Thyroid gland (tissue), 4 donors: Measurements from ENCODE around the gene CBLIF.

Experiments
- POLR2A ChIP-seq, 2 donors: fragments of 450-650 bp; IDR thresholded peaks; one replicate each; pipeline ENCODE4 v1.6.1; 2017; ENCODE audit warnings: antibody characterized with exemption in 2 of 2, mild to moderate bottlenecking in 2 of 2, moderate library complexity in 1 of 2
- TF ChIP-seq, protein P1 (sequence below), 6 experiments: fragments of 200-600 bp in 3 of 6; fragments of 450-650 bp in 3 of 6; sonication (generic) in 3 of 6; IDR thresholded peaks; one replicate each; pipeline ENCODE4 v1.5.1; 2016 to 2019; ENCODE audit warnings: antibody characterized with exemption in 6 of 6, mild to moderate bottlenecking in 2 of 6, inconsistent platforms in 1 of 6, moderate library complexity in 1 of 6

DNA sequence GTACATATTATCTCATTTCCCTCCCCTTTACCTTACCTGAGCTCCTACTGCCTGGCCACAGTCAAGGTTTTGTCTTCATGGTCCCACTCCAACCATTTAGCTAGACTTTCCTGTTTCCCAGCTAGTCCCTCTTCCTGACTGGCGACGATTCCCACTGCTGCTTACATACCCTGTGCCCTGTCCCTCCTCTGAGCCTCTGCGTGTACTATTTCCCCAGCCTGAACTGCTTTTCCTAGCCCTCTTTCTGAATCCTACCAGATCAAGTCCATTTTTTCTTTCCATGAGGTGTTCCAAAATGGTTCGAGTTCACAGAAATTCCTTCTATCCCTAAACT, 58.1 kb downstream of the CBLIF start:
- TF ChIP-seq, protein P1, sequence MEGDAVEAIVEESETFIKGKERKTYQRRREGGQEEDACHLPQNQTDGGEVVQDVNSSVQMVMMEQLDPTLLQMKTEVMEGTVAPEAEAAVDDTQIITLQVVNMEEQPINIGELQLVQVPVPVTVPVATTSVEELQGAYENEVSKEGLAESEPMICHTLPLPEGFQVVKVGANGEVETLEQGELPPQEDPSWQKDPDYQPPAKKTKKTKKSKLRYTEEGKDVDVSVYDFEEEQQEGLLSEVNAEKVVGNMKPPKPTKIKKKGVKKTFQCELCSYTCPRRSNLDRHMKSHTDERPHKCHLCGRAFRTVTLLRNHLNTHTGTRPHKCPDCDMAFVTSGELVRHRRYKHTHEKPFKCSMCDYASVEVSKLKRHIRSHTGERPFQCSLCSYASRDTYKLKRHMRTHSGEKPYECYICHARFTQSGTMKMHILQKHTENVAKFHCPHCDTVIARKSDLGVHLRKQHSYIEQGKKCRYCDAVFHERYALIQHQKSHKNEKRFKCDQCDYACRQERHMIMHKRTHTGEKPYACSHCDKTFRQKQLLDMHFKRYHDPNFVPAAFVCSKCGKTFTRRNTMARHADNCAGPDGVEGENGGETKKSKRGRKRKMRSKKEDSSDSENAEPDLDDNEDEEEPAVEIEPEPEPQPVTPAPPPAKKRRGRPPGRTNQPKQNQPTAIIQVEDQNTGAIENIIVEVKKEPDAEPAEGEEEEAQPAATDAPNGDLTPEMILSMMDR (IDR thresholded peaks at IDR 0.05): no peak
- no peak for TF ChIP-seq POLR2A (IDR thresholded peaks at IDR 0.05)
